HG03354 (cell line): ENCODE measurements around the gene TMEM63C.
A peak's percentile ranks its signal among the peaks of the same experiment; 100 is the strongest.

Experiments
- ATAC-seq: cut with Tn5 transposase; IDR thresholded peaks from one replicate; pipeline ENCODE4 v1.9.1; 2021; ENCODE audit warnings: mild to moderate bottlenecking; ENCODE audit not compliant: unreplicated experiment, poor library complexity, severe bottlenecking

TMEM63C gene, protein sequence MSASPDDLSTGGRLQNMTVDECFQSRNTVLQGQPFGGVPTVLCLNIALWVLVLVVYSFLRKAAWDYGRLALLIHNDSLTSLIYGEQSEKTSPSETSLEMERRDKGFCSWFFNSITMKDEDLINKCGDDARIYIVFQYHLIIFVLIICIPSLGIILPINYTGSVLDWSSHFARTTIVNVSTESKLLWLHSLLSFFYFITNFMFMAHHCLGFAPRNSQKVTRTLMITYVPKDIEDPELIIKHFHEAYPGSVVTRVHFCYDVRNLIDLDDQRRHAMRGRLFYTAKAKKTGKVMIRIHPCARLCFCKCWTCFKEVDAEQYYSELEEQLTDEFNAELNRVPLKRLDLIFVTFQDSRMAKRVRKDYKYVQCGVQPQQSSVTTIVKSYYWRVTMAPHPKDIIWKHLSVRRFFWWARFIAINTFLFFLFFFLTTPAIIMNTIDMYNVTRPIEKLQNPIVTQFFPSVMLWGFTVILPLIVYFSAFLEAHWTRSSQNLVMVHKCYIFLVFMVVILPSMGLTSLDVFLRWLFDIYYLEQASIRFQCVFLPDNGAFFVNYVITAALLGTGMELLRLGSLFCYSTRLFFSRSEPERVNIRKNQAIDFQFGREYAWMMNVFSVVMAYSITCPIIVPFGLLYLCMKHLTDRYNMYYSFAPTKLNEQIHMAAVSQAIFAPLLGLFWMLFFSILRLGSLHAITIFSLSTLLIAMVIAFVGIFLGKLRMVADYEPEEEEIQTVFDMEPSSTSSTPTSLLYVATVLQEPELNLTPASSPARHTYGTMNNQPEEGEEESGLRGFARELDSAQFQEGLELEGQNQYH

DNA sequence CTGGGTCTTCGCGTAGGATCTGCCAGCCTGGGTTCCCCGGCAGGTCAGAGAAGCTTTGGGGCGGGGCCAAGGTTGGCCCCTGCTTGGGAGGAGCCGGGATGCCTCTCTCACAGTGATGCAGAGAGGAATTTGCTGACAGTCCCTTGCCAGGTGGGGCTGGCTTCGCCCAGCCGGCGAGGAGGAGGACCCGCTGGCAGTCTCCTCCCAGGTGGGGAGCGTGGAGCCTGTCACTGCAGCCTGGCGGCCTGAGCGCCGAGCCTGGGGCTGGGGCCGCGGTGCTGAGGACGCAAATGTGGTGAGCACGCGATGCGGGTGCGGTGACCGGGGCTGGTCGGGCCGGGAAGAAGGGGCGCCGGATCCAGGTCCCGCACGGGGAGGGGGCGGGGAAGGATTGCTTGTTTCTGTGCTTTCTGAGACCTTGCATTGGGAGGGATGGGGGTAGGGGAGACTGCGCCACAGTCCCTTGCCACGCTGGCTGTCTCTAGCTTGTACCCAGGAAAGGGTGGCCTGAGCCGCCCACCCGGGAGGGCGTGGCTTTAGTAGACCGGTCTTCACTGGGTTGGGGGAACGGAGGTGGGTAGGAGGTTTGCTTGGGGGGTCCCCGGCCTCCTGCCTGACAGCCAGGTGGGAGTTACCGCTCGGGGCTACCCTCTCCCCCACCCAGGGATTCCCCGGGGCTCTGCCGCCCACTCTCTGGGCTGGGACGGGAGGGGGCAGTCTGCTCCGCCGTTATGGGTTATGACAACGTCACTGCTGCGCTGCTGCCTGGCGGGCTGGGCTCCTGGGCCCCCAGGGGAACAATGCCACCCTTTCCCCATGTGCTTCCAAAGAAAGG is at the start of gene TMEM63C:
TSS of gene TMEM63C (plus strand) at position 196 of the 835 bp plus-strand sequence. CDS start 37,016 bp downstream, outside the sequence.
- ATAC-seq = peak; percentile 59

DNA sequence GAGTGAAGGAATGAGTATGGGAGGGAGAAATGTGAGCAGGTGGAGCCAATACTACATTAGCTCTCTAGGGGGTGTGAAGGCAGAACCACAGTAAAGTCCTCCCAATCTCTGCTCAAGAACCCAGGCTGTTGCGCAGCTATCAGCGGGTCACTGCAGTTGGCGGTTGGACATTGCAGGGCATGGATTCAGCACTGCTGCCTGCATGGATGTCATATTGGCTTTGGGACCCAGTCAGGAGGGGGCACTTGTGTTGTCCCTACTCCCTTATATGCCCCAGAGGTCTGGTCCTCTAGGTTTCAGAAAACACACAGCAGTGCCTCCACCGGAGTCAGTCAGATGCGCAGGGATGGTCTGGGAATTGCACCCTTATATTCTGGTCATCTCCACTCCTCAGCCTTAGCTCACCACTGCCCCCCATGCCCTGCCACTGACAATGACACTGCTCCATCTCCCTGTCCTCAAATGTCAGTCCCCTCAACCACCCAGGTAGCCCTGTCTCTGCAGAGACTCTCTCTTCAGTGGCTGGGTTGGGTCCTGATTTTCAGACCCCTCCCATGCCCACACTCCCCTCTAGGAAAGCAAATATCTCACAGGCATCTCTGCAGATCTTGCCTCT is 49.6 kb upstream of the TMEM63C start:
- no peak for ATAC-seq

DNA sequence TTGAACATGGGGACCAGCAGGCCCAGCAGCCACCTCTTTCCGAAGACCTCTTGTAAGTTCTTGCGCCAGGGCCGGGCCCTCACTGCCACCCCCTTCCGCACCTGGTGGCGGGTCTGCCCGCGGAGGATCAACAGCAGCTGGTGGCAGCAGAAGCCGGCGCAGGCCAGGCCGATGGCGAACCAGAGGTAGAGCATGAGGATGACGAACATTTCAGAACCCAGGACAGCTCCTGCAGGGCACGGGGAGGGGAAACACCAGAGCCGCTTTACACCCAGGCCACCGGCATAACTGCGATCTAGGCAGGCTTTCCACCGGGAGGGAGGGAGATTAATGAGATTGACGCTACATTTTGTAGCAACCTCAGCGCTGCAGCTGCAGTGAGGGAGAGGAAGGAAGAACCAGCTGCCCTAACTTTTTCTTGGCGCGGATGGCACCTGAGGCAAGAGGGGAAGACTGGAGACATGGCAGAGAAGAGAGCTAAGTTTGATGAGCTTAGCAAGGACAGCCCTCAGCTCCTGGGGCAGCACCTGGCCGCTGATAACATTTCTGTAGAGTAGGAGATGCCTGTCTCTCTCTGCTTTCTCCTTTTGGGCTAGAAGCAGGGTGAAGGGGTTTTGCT is 47.8 kb upstream of the TMEM63C start:
- peak; percentile 71 for ATAC-seq

- no peak for ATAC-seq
Measured at GRCh38 chr14:77139022-77139421, 42.6 kb upstream of the TMEM63C start.

GRCh38 chr14:77139540-77140358 is 41.8 kb upstream of the TMEM63C start:
- no peak for ATAC-seq

DNA sequence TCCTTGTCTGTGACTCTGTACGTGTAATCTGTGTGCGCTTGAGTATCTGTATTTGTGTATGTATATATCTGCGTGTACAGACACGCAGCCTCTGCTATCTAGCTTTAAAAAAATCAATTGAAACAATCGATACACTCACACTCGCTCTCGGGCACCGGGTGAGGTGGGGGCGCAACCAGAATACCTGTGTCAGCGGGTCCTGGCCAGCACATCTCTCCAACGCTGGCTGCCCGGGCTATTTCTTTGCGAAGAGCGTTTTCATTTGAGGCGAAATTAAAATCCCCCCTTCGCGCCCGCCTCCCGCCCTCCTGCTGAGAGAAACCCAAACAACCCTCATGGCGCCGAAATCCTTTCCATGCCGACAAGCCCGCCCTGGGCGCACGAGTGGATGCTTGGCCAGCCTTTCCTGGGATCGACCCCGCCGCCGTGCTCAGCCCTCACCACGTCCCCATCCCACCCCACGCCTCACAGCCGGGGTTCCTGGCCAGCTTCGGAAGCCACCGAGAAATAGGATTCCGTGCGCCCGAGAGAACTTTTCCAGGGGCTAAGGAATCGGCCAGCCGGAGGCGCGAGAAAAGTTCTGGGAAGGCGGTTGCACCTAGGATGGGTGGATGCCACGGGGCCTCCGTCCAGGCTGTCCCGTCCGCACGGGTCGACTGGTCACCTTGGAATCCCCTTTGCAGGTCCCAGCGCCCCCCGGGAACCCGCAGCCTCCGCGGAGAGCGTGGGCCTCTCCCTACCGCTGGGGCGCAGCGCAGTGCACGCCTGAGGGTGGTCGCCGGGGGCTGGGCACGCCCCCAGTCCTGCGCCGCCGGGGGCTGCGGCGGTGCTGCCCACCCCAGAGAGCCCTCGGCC is 41.0 kb upstream of the TMEM63C start:
- ATAC-seq = no peak

DNA sequence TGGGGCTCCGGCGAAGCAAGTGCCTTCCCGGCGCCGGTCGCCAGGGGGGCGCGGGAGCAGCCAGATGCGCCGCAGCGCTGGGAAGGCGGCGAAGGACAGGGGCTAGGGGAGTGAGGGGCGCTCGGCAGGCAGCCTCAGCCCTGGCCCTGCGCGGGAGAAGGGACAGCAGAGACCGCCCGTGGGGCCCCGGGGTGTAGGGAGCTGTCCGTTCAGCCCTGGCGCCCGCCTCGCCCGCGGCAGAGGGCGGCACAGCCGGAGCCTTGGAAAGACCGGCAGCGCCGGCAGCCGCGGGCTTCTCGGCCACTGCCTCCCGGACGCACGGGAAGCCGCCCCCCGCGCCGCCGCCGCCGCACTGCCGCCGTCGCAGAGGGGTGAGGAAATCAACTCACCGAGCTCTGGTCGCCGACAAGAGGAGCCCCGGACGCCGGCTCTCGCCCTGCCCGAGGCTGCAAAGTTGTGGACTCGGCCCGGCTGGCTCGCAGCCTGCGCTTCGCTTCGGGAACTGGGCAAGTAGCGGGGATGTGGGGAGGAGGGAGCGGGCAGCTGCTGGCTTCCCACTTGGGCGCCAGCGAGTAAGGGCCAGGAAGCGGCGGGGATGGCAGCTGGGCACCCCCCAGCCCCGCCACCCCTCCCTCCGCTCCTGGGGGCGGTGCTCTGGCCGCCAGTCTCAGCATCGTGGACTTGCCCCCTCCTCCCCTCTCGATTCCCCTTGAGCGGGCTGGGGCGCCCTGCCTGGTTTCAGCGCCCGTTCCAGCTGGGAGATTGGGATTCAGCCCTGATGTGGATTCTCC is 40.2 kb upstream of the TMEM63C start, which contains the start of gene ZDHHC22:
TSS of gene ZDHHC22 (minus strand) at position 578 of the 791 bp plus-strand sequence. CDS start 2,053 bp downstream, outside the sequence.
- ATAC-seq = no peak

GRCh38 chr14:77142005-77142800 is 39.4 kb upstream of the TMEM63C start:
- ATAC-seq = no peak

DNA sequence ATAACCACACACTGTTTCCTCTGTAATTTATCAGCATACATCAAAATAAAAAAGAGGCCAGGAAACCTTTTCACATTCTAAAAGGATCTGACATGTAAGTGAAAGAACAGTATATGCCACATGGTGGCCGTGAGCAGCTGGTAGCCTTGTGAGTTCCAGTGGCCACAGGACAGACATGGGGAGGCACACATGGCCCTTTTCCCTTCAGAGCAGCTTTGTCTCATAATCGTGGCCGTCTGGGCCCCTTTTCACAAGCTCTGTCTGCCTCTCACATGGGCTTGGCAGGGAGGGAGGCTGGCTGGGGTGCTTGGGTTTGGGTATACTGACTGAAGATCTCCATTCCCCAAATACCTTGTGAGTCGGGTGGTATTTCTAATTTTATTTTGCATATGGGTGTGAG is 38.5 kb upstream of the TMEM63C start:
- ATAC-seq = no peak

DNA sequence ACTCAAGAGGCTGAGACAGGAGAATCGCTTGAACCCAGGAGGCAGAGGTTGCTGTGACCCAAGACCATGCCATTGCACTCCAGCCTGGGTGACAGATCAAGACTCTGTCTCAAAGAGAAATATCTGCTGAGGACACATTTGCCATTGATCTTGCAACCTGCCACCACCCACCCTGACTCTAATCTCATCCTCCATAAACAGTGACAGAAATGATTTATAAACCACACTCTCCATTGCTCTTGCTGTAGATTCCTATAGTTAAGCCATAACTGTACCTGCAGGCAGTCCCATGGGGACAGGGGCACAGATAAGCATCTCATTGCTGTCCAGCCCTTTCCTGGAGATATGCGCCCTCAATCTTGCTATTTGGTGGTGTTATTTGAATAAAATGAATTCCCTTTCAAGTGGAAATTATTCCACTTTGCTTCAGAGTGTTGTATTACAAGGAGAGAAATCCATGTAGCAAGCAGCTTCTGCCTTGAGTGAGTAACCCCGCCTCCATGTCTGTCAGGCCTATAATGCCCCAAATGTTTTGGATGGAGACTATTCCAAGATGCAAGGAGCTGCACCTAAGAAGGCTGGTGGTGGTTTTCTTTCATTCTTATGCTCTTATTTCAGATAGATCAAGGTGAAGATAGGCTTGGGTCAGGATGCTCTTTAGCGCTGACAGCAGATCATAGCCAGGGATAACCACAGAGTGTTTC is 37.0 kb upstream of the TMEM63C start:
- ATAC-seq = no peak

GRCh38 chr14:77145975-77146740 is 35.4 kb upstream of the TMEM63C start:
- ATAC-seq = no peak

DNA sequence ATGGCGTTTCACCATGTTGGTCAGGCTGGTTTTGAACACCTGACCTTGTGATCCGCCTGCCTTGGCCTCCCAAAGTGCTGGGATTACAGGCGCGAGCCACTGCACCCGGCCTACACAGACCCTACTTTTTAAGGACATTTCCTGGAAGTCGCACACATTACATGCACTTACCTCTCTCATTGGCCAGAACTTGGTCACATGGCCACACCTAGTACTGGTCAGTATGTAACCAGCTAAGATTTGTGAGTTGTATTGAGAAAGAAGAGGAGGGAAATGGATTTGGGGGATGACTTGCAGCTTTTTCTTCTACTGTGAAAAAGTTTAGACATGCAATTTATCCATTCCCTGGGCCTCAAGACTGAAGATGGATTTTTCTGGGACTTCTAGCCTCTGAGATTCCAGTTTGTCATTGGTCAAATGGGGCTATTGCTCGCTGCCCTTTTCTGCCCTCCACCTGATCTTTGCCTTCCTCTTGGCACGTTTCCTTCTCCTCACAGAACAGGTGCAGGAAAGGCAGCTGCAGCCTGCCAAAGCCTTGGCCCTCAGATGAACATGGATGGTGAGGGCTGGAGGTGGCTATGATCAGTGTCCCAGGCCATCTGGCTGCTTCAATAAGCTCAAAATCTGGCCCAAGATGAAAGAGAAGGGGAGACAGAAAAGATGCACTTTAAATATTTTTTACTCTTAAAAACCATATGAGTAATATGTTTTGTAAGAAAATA is 32.9 kb upstream of the TMEM63C start:
- no peak for ATAC-seq

DNA sequence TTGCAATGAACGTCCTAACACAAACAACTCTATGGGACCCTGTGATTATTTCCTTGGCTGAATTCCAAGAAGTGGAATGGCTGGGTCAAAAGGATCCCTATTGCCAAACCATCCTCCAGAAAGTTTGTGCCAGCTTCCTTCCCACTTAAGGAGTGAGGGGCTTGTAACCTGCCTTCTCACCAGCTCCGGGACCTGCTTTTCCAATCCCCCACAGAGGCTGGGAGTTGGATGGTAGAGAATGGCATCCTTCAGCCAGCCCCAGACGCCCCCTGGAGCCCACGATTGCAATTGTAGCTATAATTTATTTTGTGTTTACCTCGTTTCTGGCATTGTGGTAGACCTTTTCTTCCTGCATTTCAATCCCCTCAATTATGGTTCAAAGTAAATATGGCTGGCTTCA is 30.4 kb upstream of the TMEM63C start:
- no peak for ATAC-seq
